Liver (tissue), 9 donors: Measurements from ENCODE around the gene CDK9. TPM values are rescaled to one million over a fixed set of nuclear protein-coding genes. Genes with fewer than 3 reads are reported as not detected.
A peak's percentile ranks its signal among the peaks of the same experiment; 100 is the strongest.
"Not testable (repeated sequence)": the region's sequence is repeated elsewhere in the genome, so short reads cannot be mapped to it uniquely, and the experiment has no call there.

Experiments
- DNase-seq: peaks from one replicate; pipeline ENCODE4 v3.0.0-alpha.2; 2017; ENCODE audit warnings: low spot score
- H3K27ac ChIP-seq, 2 donors: one replicate each; pipeline ENCODE4 v1.7.0; 2013; ENCODE audit warnings: inconsistent platforms in 2 of 2, low read length in 2 of 2, control low read depth in 1 of 2, low read depth in 1 of 2, mild to moderate bottlenecking in 1 of 2
- H3K27me3 ChIP-seq, 4 donors: one replicate each; pipeline versions ENCODE4 v1.6.1 to v1.7.0; 2013; ENCODE audit warnings: low read length in 3 of 4, inconsistent platforms in 1 of 4, mild to moderate bottlenecking in 1 of 4, moderate library complexity in 1 of 4; ENCODE audit not compliant: control insufficient read depth in 4 of 4, insufficient read depth in 4 of 4
- H3K36me3 ChIP-seq, 4 donors: one replicate each; pipeline versions ENCODE4 v1.6.1 to v1.7.0; 2013; ENCODE audit warnings: low read length in 3 of 4, mild to moderate bottlenecking in 3 of 4, low read depth in 1 of 4, moderate library complexity in 1 of 4; ENCODE audit not compliant: control insufficient read depth in 4 of 4, insufficient read depth in 3 of 4
- H3K4me1 ChIP-seq, 4 donors: one replicate each; pipeline versions ENCODE4 v1.6.1 to v1.7.0; 2013; ENCODE audit warnings: low read length in 3 of 4, mild to moderate bottlenecking in 3 of 4, moderate library complexity in 1 of 4; ENCODE audit not compliant: control insufficient read depth in 4 of 4, insufficient read depth in 4 of 4
- H3K4me3 ChIP-seq, 3 donors: one replicate each; pipeline versions ENCODE4 v1.6.1 to v1.7.0; 2013; ENCODE audit warnings: low read length in 3 of 3, control low read depth in 1 of 3, low read depth in 1 of 3, mild to moderate bottlenecking in 1 of 3
- H3K9ac ChIP-seq, 2 donors: one replicate each; pipeline ENCODE4 v1.7.0; 2013; ENCODE audit warnings: low read length in 2 of 2, mild to moderate bottlenecking in 2 of 2, moderate library complexity in 2 of 2, control low read depth in 1 of 2, low read depth in 1 of 2
- H3K9me3 ChIP-seq, 4 donors: one replicate each; pipeline versions ENCODE4 v1.6.1 to v1.7.0; 2013; ENCODE audit warnings: low read length in 3 of 4; ENCODE audit not compliant: control insufficient read depth in 4 of 4
- CTCF ChIP-seq: fragments of 150-350 bp; IDR thresholded peaks from 2 replicates; pipeline ENCODE4 v1.5.1; 2017; ENCODE audit warnings: improper control_type of control experiment, low read depth, low read length; ENCODE audit not compliant: missing input control
- FOXA1 ChIP-seq: IDR thresholded peaks from 2 replicates; pipeline ENCODE4 v1.6.1; 2016; ENCODE audit warnings: antibody characterized with exemption
- FOXA2 ChIP-seq: IDR thresholded peaks from 2 replicates; pipeline ENCODE4 v1.6.1; 2016; ENCODE audit warnings: antibody characterized with exemption
- JUND ChIP-seq, 2 donors: IDR thresholded peaks; 2 replicates each; pipeline ENCODE4 v1.6.1; 2016; ENCODE audit warnings: antibody characterized with exemption in 2 of 2
- MAX ChIP-seq: IDR thresholded peaks from 2 replicates; pipeline ENCODE4 v1.6.1; 2016; ENCODE audit warnings: antibody characterized with exemption
- NR2F2 ChIP-seq: IDR thresholded peaks from 2 replicates; pipeline ENCODE4 v1.6.1; 2016; ENCODE audit warnings: antibody characterized with exemption
- RAD21 ChIP-seq, 2 donors: IDR thresholded peaks; 2 replicates each; pipeline ENCODE4 v1.6.1; 2016; ENCODE audit warnings: antibody characterized with exemption in 2 of 2, mild to moderate bottlenecking in 2 of 2
- SP1 ChIP-seq: IDR thresholded peaks from 2 replicates; pipeline ENCODE4 v1.6.1; 2018; ENCODE audit warnings: antibody characterized with exemption, mild to moderate bottlenecking
- TAF1 ChIP-seq: conservative IDR thresholded peaks from 2 replicates; pipeline ENCODE4 v1.6.1; 2016; ENCODE audit warnings: antibody characterized with exemption, mild to moderate bottlenecking
- ZBTB33 ChIP-seq: IDR thresholded peaks from 2 replicates; pipeline ENCODE4 v1.6.1; 2016; ENCODE audit warnings: antibody characterized with exemption
- WGBS: extraction: QIAGEN DNeasy Blood & Tissue Kit; methylation state at CpG from one replicate; pipeline ENCODE4 v1.1.7; 2013; 5-methylcytosine and 5-hydroxymethylcytosine counted together
- polyA plus RNA-seq, 2 donors: library from polyadenylated mRNA; stranded (reverse) in 1 of 2; unstranded in 1 of 2; fragments of 200-250 nt in 1 of 2; fragments of >200 nt in 1 of 2; fragmentation: Nextera tagmentation in 1 of 2; extraction: Ambion mirVana in 1 of 2; gene quantifications; one replicate each; pipeline versions ENCODE4 v1.2.1 to v1.2.3, GENCODE V29; 2013 to 2015
- total RNA-seq, 2 donors: library from RNA; depleted of rRNA; stranded (reverse); fragments of >200 nt; gene quantifications; one replicate each; pipeline ENCODE4 v1.2.3, GENCODE V29; 2014
- donor health status: healthy.
- donor health status: healthy.
- donor health status: healthy.
- donor health status: healthy.
- donor health status: healthy.

The CDK9 gene
- total and polyA plus RNA-seq, 4 donors = 31.8 to 41.4 (median 36.8) TPM

- TF ChIP-seq MAX = no peak
- no peak for TF ChIP-seq JUND (IDR thresholded peaks at IDR 0.05)
- no peak for TF ChIP-seq SP1
Measured at GRCh38 chr9:127832248-127832647, 46.4 kb downstream of the CDK9 start (continued).

- WGBS = 61% methylated on average over 1 of the region's 1 CpG
- Histone ChIP-seq H3K9me3 (no peaks in the 10 kb centered on the region), H3K4me1 (peaks cover 9 to 13% (median 10%) of the 10 kb centered on the region in 4 donors), H3K27ac (peak overlapping the region; percentile 14 to 32), H3K4me3 (no peak overlapping the region), H3K9ac (no peak overlapping the region), H3K27me3 (no peaks in the 10 kb centered on the region), H3K36me3 (no peaks in the 10 kb centered on the region)
- TF ChIP-seq SP1 (peak; percentile 10), TAF1 (no peak)
- DNase-seq = no peak
Measured at GRCh38 chr9:127833555-127833954, 47.7 kb downstream of the CDK9 start.

- peaks cover 13 to 21% (median 15%) of the 10 kb centered on the region in 4 donors for H3K4me1 ChIP-seq
Measured at GRCh38 chr9:127835991-127836516, 50.2 kb downstream of the CDK9 start.

GRCh38 chr9:127836561-127836960, 50.7 kb downstream of the CDK9 start:
- WGBS = 80% methylated on average over 3 of the region's 3 CpGs
- H3K9me3 ChIP-seq, H3K36me3 ChIP-seq, H3K4me3 ChIP-seq, DNase-seq, H3K27me3 ChIP-seq, H3K9ac ChIP-seq: not testable (repeated sequence)
- peak overlapping the region; percentile 38 to 91 for H3K27ac ChIP-seq
- peaks cover 13 to 23% (median 15%) of the 10 kb centered on the region in 4 donors for H3K4me1 ChIP-seq

More at GRCh38 chr9:127835991-127836516, 50.2 kb downstream of the CDK9 start:
- 74% methylated on average over 17 of the region's 17 CpGs for WGBS
- no peak for DNase-seq
- H3K36me3 ChIP-seq = no peaks in the 10 kb centered on the region
- H3K9ac ChIP-seq = no peak overlapping the region
- H3K4me3 ChIP-seq = no peak overlapping the region
- no peaks in the 10 kb centered on the region for H3K27me3 ChIP-seq
- TF ChIP-seq CTCF (no peak), FOXA2 (no peak)
- peak overlapping the region; percentile 66 to 91 for H3K27ac ChIP-seq
- no peaks in the 10 kb centered on the region for H3K9me3 ChIP-seq

- Histone ChIP-seq H3K4me1 (peaks cover 13 to 23% (median 15%) of the 10 kb centered on the region in 4 donors), H3K4me3 (no peak overlapping the region), H3K9ac (no peak overlapping the region), H3K9me3 (no peaks in the 10 kb centered on the region), H3K27ac (peak overlapping the region in 1 of 2 donors; percentile 91), H3K36me3 (no peaks in the 10 kb centered on the region), H3K27me3 (no peaks in the 10 kb centered on the region)
- TF ChIP-seq NR2F2 (no peak), CTCF (no peak), ZBTB33 (no peak), FOXA2 (no peak), RAD21 (IDR thresholded peaks at IDR 0.05) (no peak), FOXA1 (no peak)
- no peak for DNase-seq
- 76% methylated on average over 4 of the region's 4 CpGs for WGBS
Measured at GRCh38 chr9:127837346-127837745, 51.5 kb downstream of the CDK9 start.
